Gastroesophageal sphincter (tissue), 3 donors: Measurements from ENCODE around the gene FHIT.

ENCODE experiments used
- CTCF ChIP-seq, 4 experiments: fragments of 200-600 bp in 2 of 4; fragments of 450-650 bp in 2 of 4; sonication (generic) in 1 of 4; IDR thresholded peaks; one replicate each; pipeline ENCODE4 v1.5.1; 2017 to 2019; ENCODE audit warnings: antibody characterized with exemption in 4 of 4, mild to moderate bottlenecking in 2 of 4, moderate library complexity in 2 of 4
- POLR2A ChIP-seq, 2 donors: fragments of 450-650 bp; IDR thresholded peaks; one replicate each; pipeline ENCODE4 v1.6.1; 2017; ENCODE audit warnings: antibody characterized with exemption in 2 of 2, mild to moderate bottlenecking in 2 of 2, moderate library complexity in 1 of 2

GRCh38 chr3:60047426-60048200 lies 1203.6 kb downstream of the FHIT start:
- no peak for TF ChIP-seq CTCF (IDR thresholded peaks at IDR 0.05)
- TF ChIP-seq POLR2A (IDR thresholded peaks at IDR 0.05): no peak
